H9 (cell line): ENCODE measurements around the gene ST8SIA2. TPM values are rescaled to one million over a fixed set of nuclear protein-coding genes. Genes with fewer than 3 reads are reported as not detected.

Experiments
- DNase-seq: peaks from one replicate; pipeline ENCODE4 v3.0.0-alpha.2; 2017
- H2AFZ ChIP-seq: one replicate; pipeline ENCODE4 v1.6.1; 2013; ENCODE audit warnings: mild to moderate bottlenecking, low read length, control low read depth, moderate library complexity
- H2AK5ac ChIP-seq: 2 replicates; pipeline ENCODE4 v1.6.1; 2013; ENCODE audit warnings: low read length, control low read depth, mixed read lengths; ENCODE audit not compliant: insufficient read length
- H2BK120ac ChIP-seq: one replicate; pipeline ENCODE4 v1.6.1; 2013; ENCODE audit warnings: low read depth, mild to moderate bottlenecking, low read length, control low read depth, inconsistent platforms; ENCODE audit not compliant: poor library complexity, severe bottlenecking
- H2BK12ac ChIP-seq: 2 replicates; pipeline ENCODE4 v1.6.1; 2013; ENCODE audit warnings: low read length, control low read depth, mixed read lengths, low read depth; ENCODE audit not compliant: insufficient read length
- H2BK15ac ChIP-seq: 2 replicates; pipeline ENCODE4 v1.6.1; 2013; ENCODE audit warnings: low read depth, low read length, control low read depth
- H2BK20ac ChIP-seq: one replicate; pipeline ENCODE4 v1.6.1; 2013; ENCODE audit warnings: low read depth, mild to moderate bottlenecking, low read length, control low read depth, inconsistent platforms; ENCODE audit not compliant: poor library complexity, severe bottlenecking
- H2BK5ac ChIP-seq: 2 replicates; pipeline ENCODE4 v1.6.1; 2013; ENCODE audit warnings: low read length, control low read depth, mixed read lengths; ENCODE audit not compliant: insufficient read length
- H3K14ac ChIP-seq: 2 replicates; pipeline ENCODE4 v1.6.1; 2013; ENCODE audit warnings: low read length, control low read depth; ENCODE audit not compliant: insufficient read depth
- H3K18ac ChIP-seq: 2 replicates; pipeline ENCODE4 v1.6.1; 2013; ENCODE audit warnings: low read depth, mild to moderate bottlenecking, mixed read lengths, low read length, control low read depth; ENCODE audit not compliant: insufficient read length
- H3K23ac ChIP-seq: 2 replicates; pipeline ENCODE4 v1.6.1; 2013; ENCODE audit warnings: low read length, control low read depth, mixed read lengths, low read depth; ENCODE audit not compliant: insufficient read length
- H3K23me2 ChIP-seq: 2 replicates; pipeline ENCODE4 v1.6.1; 2013; ENCODE audit warnings: low read depth, mild to moderate bottlenecking, mixed read lengths, low read length, control low read depth; ENCODE audit not compliant: insufficient read length, poor library complexity, severe bottlenecking
- H3K27ac ChIP-seq: 2 replicates; pipeline ENCODE4 v1.5.1; 2013; ENCODE audit warnings: low read length, control low read depth, mixed read lengths, low read depth; ENCODE audit not compliant: insufficient read length
- H3K27me3 ChIP-seq: 2 replicates; pipeline ENCODE4 v1.6.1; 2013; ENCODE audit warnings: low read length, control low read depth, inconsistent platforms; ENCODE audit not compliant: insufficient read depth
- H3K4ac ChIP-seq: 2 replicates; pipeline ENCODE4 v1.6.1; 2013; ENCODE audit warnings: low read depth, mild to moderate bottlenecking, control low read depth, inconsistent platforms, low read length, moderate library complexity
- H3K4me1 ChIP-seq: 2 replicates; pipeline ENCODE4 v1.6.1; 2013; ENCODE audit warnings: low read length, control low read depth, inconsistent platforms; ENCODE audit not compliant: insufficient read depth
- H3K4me2 ChIP-seq: 2 replicates; pipeline ENCODE4 v1.6.1; 2013; ENCODE audit warnings: low read length, control low read depth, mixed read lengths; ENCODE audit not compliant: insufficient read length, insufficient read depth
- H3K56ac ChIP-seq: 2 replicates; pipeline ENCODE4 v1.6.1; 2013; ENCODE audit warnings: low read depth, mild to moderate bottlenecking, mixed read lengths, low read length, control low read depth; ENCODE audit not compliant: insufficient read length
- H3K79me1 ChIP-seq: 2 replicates; pipeline ENCODE4 v1.6.1; 2013; ENCODE audit warnings: low read depth, mild to moderate bottlenecking, moderate library complexity, low read length, control low read depth, inconsistent platforms; ENCODE audit not compliant: insufficient read depth, poor library complexity, severe bottlenecking
- H3K79me2 ChIP-seq: 2 replicates; pipeline ENCODE4 v1.6.1; 2013; ENCODE audit warnings: low read length, control low read depth, inconsistent platforms; ENCODE audit not compliant: insufficient read depth
- H3K9ac ChIP-seq: 2 replicates; pipeline ENCODE4 v1.6.1; 2013; ENCODE audit warnings: low read length, control low read depth, mixed read lengths; ENCODE audit not compliant: insufficient read length; ENCODE audit errors: extremely low read depth
- H3K9me3 ChIP-seq: one replicate; pipeline ENCODE4 v1.6.1; 2013; ENCODE audit warnings: low read depth, low read length, inconsistent platforms; ENCODE audit not compliant: control insufficient read depth
- H3T11ph ChIP-seq: one replicate; pipeline ENCODE4 v1.6.1; 2013; ENCODE audit warnings: mild to moderate bottlenecking, low read length, control low read depth, inconsistent platforms
- H4K20me1 ChIP-seq: one replicate; pipeline ENCODE4 v1.6.1; 2013; ENCODE audit not compliant: control insufficient read depth, insufficient read length, insufficient read depth
- H4K5ac ChIP-seq: 2 replicates; pipeline ENCODE4 v1.6.1; 2013; ENCODE audit warnings: low read depth, mild to moderate bottlenecking, mixed read lengths, low read length, control low read depth; ENCODE audit not compliant: insufficient read length
- H4K8ac ChIP-seq: replicated peaks from 2 replicates; pipeline ENCODE4 v1.6.1; 2013; ENCODE audit warnings: low read length, control low read depth, mixed read lengths, low read depth; ENCODE audit not compliant: insufficient read length
- H4K91ac ChIP-seq: 2 replicates; pipeline ENCODE4 v1.6.1; 2013; ENCODE audit warnings: low read depth, mild to moderate bottlenecking, moderate library complexity, mixed read lengths, low read length, control low read depth; ENCODE audit not compliant: insufficient read length
- H3K27ac Mint-ChIP-seq, 3 experiments: 2 replicates in 2 of 3; 3 replicates in 1 of 3; pipeline ENCODE4 v1.8.0; 2020 to 2021; ENCODE audit warnings: mixed read lengths in 3 of 3, mild to moderate bottlenecking in 1 of 3, moderate library complexity in 1 of 3
- H3K27me3 Mint-ChIP-seq: 2 replicates; pipeline ENCODE4 v1.8.0; 2021; ENCODE audit warnings: low read depth, mild to moderate bottlenecking, moderate library complexity, mixed read lengths
- H3K36me3 Mint-ChIP-seq, 3 experiments: 2 replicates in 2 of 3; 3 replicates in 1 of 3; pipeline ENCODE4 v1.8.0; 2020 to 2021; ENCODE audit warnings: low read depth in 3 of 3, mixed read lengths in 3 of 3; ENCODE audit not compliant: insufficient read depth in 1 of 3
- H3K4me1 Mint-ChIP-seq, 2 experiments: 2 replicates each; pipeline ENCODE4 v1.8.0; 2020; ENCODE audit warnings: mixed read lengths in 2 of 2
- H3K4me3 Mint-ChIP-seq, 2 experiments: 2 replicates in 1 of 2; 3 replicates in 1 of 2; pipeline ENCODE4 v1.8.0; 2020 to 2021; ENCODE audit warnings: mild to moderate bottlenecking in 2 of 2, mixed read lengths in 2 of 2, moderate library complexity in 1 of 2
- H3K9me3 Mint-ChIP-seq, 2 experiments: 2 replicates in 1 of 2; 3 replicates in 1 of 2; pipeline ENCODE4 v1.8.0; 2020; ENCODE audit warnings: mild to moderate bottlenecking in 2 of 2, mixed read lengths in 2 of 2, moderate library complexity in 1 of 2
- CTCF ChIP-seq: fragments of 200-600 bp; sonication (generic); conservative IDR thresholded peaks from 3 replicates; pipeline ENCODE4 v1.8.0; 2021; ENCODE audit warnings: antibody characterized with exemption, mild to moderate bottlenecking
- total RNA-seq: library from RNA; stranded (reverse); gene quantifications from 2 replicates; pipeline ENCODE4 v1.2.1, GENCODE V29; 2021

Gene ST8SIA2
- total RNA-seq, 1 experiment from 2014 or later = 1.8 TPM

DNA sequence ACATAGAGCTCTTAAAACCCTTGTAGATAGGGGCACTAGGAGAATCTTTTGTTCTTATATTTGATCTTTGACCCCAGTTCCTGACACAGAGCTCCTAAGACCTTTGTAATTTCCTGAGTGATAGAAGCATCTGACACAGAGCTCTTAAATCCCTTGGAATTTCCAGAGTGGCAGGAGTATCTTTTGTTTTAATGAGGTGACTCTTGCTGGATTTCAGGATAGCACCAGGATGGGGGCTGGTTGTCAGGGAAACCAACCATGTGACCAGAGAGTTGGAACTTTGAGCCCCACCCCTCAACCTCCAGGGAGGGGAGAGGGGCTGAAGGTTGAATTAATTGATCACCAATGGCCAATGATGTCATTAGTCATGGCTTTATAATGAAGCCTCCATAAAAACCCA is 47.6 kb upstream of the ST8SIA2 start:
- Mint-ChIP-seq H3K4me1 (peaks cover 42 to 48% of the 10 kb centered on the region in 2 experiments), H3K27me3 (peaks cover 50% of the 10 kb centered on the region), H3K27ac (no peak overlapping the region), H3K9me3 (no peaks in the 10 kb centered on the region), H3K4me3 (no peak overlapping the region), H3K36me3 (no peaks in the 10 kb centered on the region; a peak in 1 of 7 replicates)
- Histone ChIP-seq H4K8ac (no peak overlapping the region), H3K23ac (no peak overlapping the region), H3K4me1 (peaks cover 6% of the 10 kb centered on the region; the same call in 1 of the 2 replicates), H2AK5ac (no peak overlapping the region), H4K5ac (no peak overlapping the region), H2BK5ac (no peak overlapping the region), H3K9me3 (no peaks in the 10 kb centered on the region), H3K4ac (no peak overlapping the region), H3K79me1 (no peaks in the 10 kb centered on the region), H2AFZ (no peak overlapping the region), H2BK20ac (no peak overlapping the region), H2BK120ac (no peak overlapping the region), H3K27ac (no peak overlapping the region), H3K56ac (no peak overlapping the region), H2BK12ac (no peak overlapping the region), H2BK15ac (no peak overlapping the region), H3K23me2 (no peaks in the 10 kb centered on the region), H3T11ph (no peak overlapping the region), H4K91ac (no peak overlapping the region), H3K18ac (no peak overlapping the region), H3K14ac (no peak overlapping the region), H3K27me3 (no peaks in the 10 kb centered on the region; the same call in 1 of the 2 replicates), H3K79me2 (no peaks in the 10 kb centered on the region), H4K20me1 (no peaks in the 10 kb centered on the region), H3K4me2 (no peak overlapping the region), H3K9ac (no peak overlapping the region)
- no peak for TF ChIP-seq CTCF
- no peak for DNase-seq
